B cell (primary cell): Measurements from ENCODE around the gene TYW1. TPM values are rescaled to one million over a fixed set of nuclear protein-coding genes. Genes with fewer than 3 reads are reported as not detected.
"Not testable (repeated sequence)": the region's sequence is repeated elsewhere in the genome, so short reads cannot be mapped to it uniquely, and the experiment has no call there.

ENCODE experiments used
- ATAC-seq: fragments of 200-7000 bp; cut with Tn5 transposase; one replicate; pipeline ENCODE4 v1.10.0; 2021; ENCODE audit warnings: low read depth, mild to moderate bottlenecking, moderate number of reproducible peaks, moderate library complexity
- CTCF ChIA-PET: fragments of 350-600 bp; sonication (Branson Sonifier 250); formaldehyde crosslinking; loops from one replicate; lab custom pipeline; 2021; ENCODE audit warnings: antibody characterized with exemption, inconsistent platforms; lab: Charles Lee
- POLR2A ChIA-PET: fragments of 350-600 bp; sonication (Branson Sonifier 250); formaldehyde crosslinking; loops from one replicate; lab custom pipeline; 2021; ENCODE audit warnings: antibody characterized with exemption; lab: Charles Lee
- DNase-seq: peaks from one replicate; pipeline ENCODE4 v3.0.0; 2013
- H2AFZ ChIP-seq: 2 replicates; pipeline ENCODE4 v1.6.1; 2012; ENCODE audit warnings: mild to moderate bottlenecking, low read depth, low read length; ENCODE audit not compliant: insufficient read depth, poor library complexity, severe bottlenecking
- H3K27ac ChIP-seq, 2 donors: 1 replicate in 1 of 2; 2 replicates in 1 of 2; pipeline ENCODE4 v1.5.1; 2012 to 2013; ENCODE audit warnings: low read length in 2 of 2, mild to moderate bottlenecking in 2 of 2, moderate library complexity in 1 of 2
- H3K27me3 ChIP-seq, 4 experiments: fragments of 200-600 bp in 1 of 4; sonication (generic) in 1 of 4; replicated peaks in 1 of 4; 1 replicate in 2 of 4; 2 replicates in 2 of 4; pipeline versions ENCODE4 v1.6.1 to v1.7.0; 2013 to 2016; ENCODE audit warnings: low read length in 3 of 4, mild to moderate bottlenecking in 2 of 4, mixed read lengths in 1 of 4, moderate library complexity in 1 of 4; ENCODE audit not compliant: insufficient read depth in 4 of 4, control insufficient read depth in 3 of 4; ENCODE audit errors: control extremely low read depth in 1 of 4
- H3K36me3 ChIP-seq, 2 experiments: replicated peaks in 1 of 2; 1 replicate in 1 of 2; 2 replicates in 1 of 2; pipeline versions ENCODE4 v1.6.1 to v1.7.1; 2013; ENCODE audit warnings: low read length in 1 of 2; ENCODE audit not compliant: insufficient read depth in 2 of 2, control insufficient read depth in 1 of 2; ENCODE audit errors: control extremely low read depth in 1 of 2, extremely low read depth in 1 of 2
- H3K4me1 ChIP-seq, 2 donors: fragments of 200-600 bp in 1 of 2; sonication (generic) in 1 of 2; 1 replicate in 1 of 2; 2 replicates in 1 of 2; pipeline versions ENCODE4 v1.5.1 to v1.6.1; 2013 to 2017; ENCODE audit warnings: low read length in 2 of 2; ENCODE audit not compliant: control insufficient read depth in 2 of 2, insufficient read depth in 2 of 2
- H3K4me2 ChIP-seq: replicated peaks from 2 replicates; pipeline ENCODE3; 2012; ENCODE audit warnings: mild to moderate bottlenecking, low read depth, low read length; ENCODE audit not compliant: poor library complexity, severe bottlenecking
- H3K4me3 ChIP-seq, 5 experiments: fragments of 200-600 bp in 1 of 5; sonication (generic) in 1 of 5; 1 replicate in 3 of 5; 2 replicates in 2 of 5; pipeline versions ENCODE4 v1.5.1 to v1.7.0; 2011 to 2016; ENCODE audit warnings: low read length in 4 of 5, mild to moderate bottlenecking in 4 of 5, low read depth in 2 of 5, control low read depth in 1 of 5, moderate library complexity in 1 of 5; ENCODE audit not compliant: insufficient read depth in 1 of 5; ENCODE audit errors: control extremely low read depth in 1 of 5, extremely low read depth in 1 of 5
- H3K79me2 ChIP-seq: fragments of 200-600 bp; sonication (generic); one replicate; pipeline ENCODE4 v1.6.0; 2016; ENCODE audit warnings: low read length; ENCODE audit not compliant: control insufficient read depth, insufficient read depth
- H3K9ac ChIP-seq: fragments of 200-600 bp; sonication (generic); 2 replicates; pipeline ENCODE4 v1.6.1; 2017; ENCODE audit warnings: mild to moderate bottlenecking, low read length, moderate library complexity
- H3K9me3 ChIP-seq, 3 donors: one replicate each; pipeline versions ENCODE4 v1.6.1 to v1.7.1; 2013; ENCODE audit warnings: low read length in 2 of 3; ENCODE audit not compliant: control insufficient read depth in 2 of 3, insufficient read depth in 1 of 3; ENCODE audit errors: control extremely low read depth in 1 of 3
- H4K20me1 ChIP-seq: 2 replicates; pipeline ENCODE4 v1.6.0; 2012; ENCODE audit warnings: mild to moderate bottlenecking, low read length; ENCODE audit not compliant: insufficient read depth, control insufficient read depth, poor library complexity, severe bottlenecking
- H3K27ac Mint-ChIP-seq: one replicate; pipeline ENCODE4 v1.8.0; 2021; ENCODE audit warnings: mixed read lengths
- H3K27me3 Mint-ChIP-seq: one replicate; pipeline ENCODE4 v1.8.0; 2021; ENCODE audit warnings: mixed read lengths
- H3K4me1 Mint-ChIP-seq: one replicate; pipeline ENCODE4 v1.8.0; 2021; ENCODE audit warnings: mixed read lengths
- H3K4me3 Mint-ChIP-seq: one replicate; pipeline ENCODE4 v1.8.0; 2021; ENCODE audit warnings: mixed read lengths
- H3K9me3 Mint-ChIP-seq: one replicate; pipeline ENCODE4 v1.8.0; 2022; ENCODE audit warnings: mixed read lengths; ENCODE audit not compliant: insufficient read depth
- WGBS: methylation state at CpG from one replicate; pipeline ENCODE4 v1.1.5; 2013; ENCODE audit warnings: missing lambda C conversion rate; ENCODE audit not compliant: insufficient coverage; 5-methylcytosine and 5-hydroxymethylcytosine counted together
- intact Hi-C: fragments of 100-400 bp; cut with micrococcal nuclease; formaldehyde crosslinking; loops from one replicate; pipeline ENCODE4 v1.10.0; 2022
- polyA plus RNA-seq: library from polyadenylated mRNA; depleted of rRNA; stranded (reverse); fragments of >200 nt; gene quantifications from 2 replicates; pipeline ENCODE4 v1.2.3, GENCODE V29; 2012
- total RNA-seq, 2 donors: library from RNA; stranded (reverse); fragments of 120-200 nt in 1 of 2; gene quantifications; 1 replicate in 1 of 2; 2 replicates in 1 of 2; pipeline versions ENCODE4 v1.2.3 to v1.2.4, GENCODE V29; 2013 to 2022

Gene TYW1
- total and polyA plus RNA-seq, 2 donors (not counting 1 experiment from before 2014, with no cell fraction given), result 9.4 to 33.6 TPM

GRCh38 chr7:67198865-67199526 is 202.4 kb downstream of the TYW1 start:
- H3K4me1 Mint-ChIP-seq, H3K4me3 ChIP-seq, DNase-seq, ATAC-seq, intact Hi-C loops, H3K79me2 ChIP-seq, H3K4me3 Mint-ChIP-seq, H3K27ac Mint-ChIP-seq, H3K4me2 ChIP-seq, CTCF ChIA-PET, H3K27me3 Mint-ChIP-seq, H3K27ac ChIP-seq, H3K9ac ChIP-seq, H3K4me1 ChIP-seq, H2AFZ ChIP-seq, H3K9me3 Mint-ChIP-seq, H3K9me3 ChIP-seq, POLR2A ChIA-PET, H3K27me3 ChIP-seq, H4K20me1 ChIP-seq, H3K36me3 ChIP-seq: not testable (repeated sequence)
- no CpG with 5 or more reads among the region's 9 CpGs for WGBS

GRCh38 chr7:67205772-67206171 is 209.1 kb downstream of the TYW1 start:
- peaks cover 3 to 14% of the 10 kb centered on the region in 2 experiments for H3K36me3 ChIP-seq
- H2AFZ ChIP-seq, H3K9me3 ChIP-seq, H3K9me3 Mint-ChIP-seq, H3K27me3 Mint-ChIP-seq, H3K27ac ChIP-seq, POLR2A ChIA-PET, DNase-seq, CTCF ChIA-PET, H4K20me1 ChIP-seq, ATAC-seq, H3K9ac ChIP-seq, H3K4me1 Mint-ChIP-seq, H3K79me2 ChIP-seq, intact Hi-C loops, H3K27me3 ChIP-seq, H3K27ac Mint-ChIP-seq, H3K4me2 ChIP-seq, H3K4me3 Mint-ChIP-seq, H3K4me3 ChIP-seq, H3K4me1 ChIP-seq: not testable (repeated sequence)
- WGBS, result 100% methylated on average over 1 of the region's 2 CpGs
